Suprapubic skin (tissue), 4 donors: ENCODE results near the gene GPR37L1. TPM values are rescaled to one million over a fixed set of nuclear protein-coding genes. Genes with fewer than 3 reads are reported as not detected.
"Not testable (repeated sequence)": the region's sequence is repeated elsewhere in the genome, so short reads cannot be mapped to it uniquely, and the experiment has no call there.

ENCODE experiments used
- DNase-seq, 2 donors: peaks; one replicate each; pipeline ENCODE4 v3.0.0-alpha.2; 2019; ENCODE audit warnings: low spot score in 2 of 2
- H3K27ac ChIP-seq: fragments of 200-600 bp; sonication (generic); one replicate; pipeline ENCODE4 v1.5.1; 2019
- H3K27me3 ChIP-seq: fragments of 200-600 bp; sonication (generic); one replicate; pipeline ENCODE4 v1.5.1; 2019
- H3K36me3 ChIP-seq: fragments of 200-600 bp; sonication (generic); one replicate; pipeline ENCODE4 v1.5.1; 2019
- H3K4me1 ChIP-seq: fragments of 200-600 bp; sonication (generic); one replicate; pipeline ENCODE4 v1.5.1; 2019
- H3K4me3 ChIP-seq: fragments of 200-600 bp; sonication (generic); one replicate; pipeline ENCODE4 v1.5.1; 2019; ENCODE audit warnings: mild to moderate bottlenecking
- H3K9me3 ChIP-seq: fragments of 200-600 bp; sonication (generic); one replicate; pipeline ENCODE4 v1.5.1; 2019
- EP300 ChIP-seq: sonication (generic); formaldehyde crosslinking; IDR thresholded peaks from one replicate; pipeline ENCODE4 v1.6.1; 2017; ENCODE audit warnings: antibody characterized with exemption
- POLR2A ChIP-seq, 2 donors: fragments of 450-650 bp; IDR thresholded peaks; one replicate each; pipeline ENCODE4 v1.6.1; 2017; ENCODE audit warnings: antibody characterized with exemption in 2 of 2, mild to moderate bottlenecking in 2 of 2, moderate library complexity in 2 of 2
- POLR2AphosphoS5 ChIP-seq, 3 donors: sonication (generic); formaldehyde crosslinking; IDR thresholded peaks; one replicate each; pipeline ENCODE4 v1.6.1; 2017; ENCODE audit warnings: antibody characterized with exemption in 3 of 3
- WGBS: methylation state at CpG from one replicate; pipeline ENCODE4 v1.1.5; 2018; 5-methylcytosine and 5-hydroxymethylcytosine counted together
- total RNA-seq, 4 donors: library from RNA; depleted of rRNA; stranded (reverse); fragments of >200 nt; gene quantifications; one replicate each; pipeline ENCODE4 v1.1.0, GENCODE V29; 2016
- TF ChIP-seq, protein P1 (sequence below), 2 donors: fragments of 200-600 bp in 1 of 2; fragments of 450-650 bp in 1 of 2; sonication (generic) in 1 of 2; IDR thresholded peaks; one replicate each; pipeline ENCODE4 v1.5.1; 2016 to 2019; ENCODE audit warnings: antibody characterized with exemption in 2 of 2, mild to moderate bottlenecking in 1 of 2, moderate library complexity in 1 of 2

Gene GPR37L1
- total RNA-seq, 4 donors from 2014 or later: not detected

- WGBS: 81% methylated on average over 9 of the region's 9 CpGs
- no peaks in the 10 kb centered on the region for H3K9me3 ChIP-seq
- TF ChIP-seq, protein P1, sequence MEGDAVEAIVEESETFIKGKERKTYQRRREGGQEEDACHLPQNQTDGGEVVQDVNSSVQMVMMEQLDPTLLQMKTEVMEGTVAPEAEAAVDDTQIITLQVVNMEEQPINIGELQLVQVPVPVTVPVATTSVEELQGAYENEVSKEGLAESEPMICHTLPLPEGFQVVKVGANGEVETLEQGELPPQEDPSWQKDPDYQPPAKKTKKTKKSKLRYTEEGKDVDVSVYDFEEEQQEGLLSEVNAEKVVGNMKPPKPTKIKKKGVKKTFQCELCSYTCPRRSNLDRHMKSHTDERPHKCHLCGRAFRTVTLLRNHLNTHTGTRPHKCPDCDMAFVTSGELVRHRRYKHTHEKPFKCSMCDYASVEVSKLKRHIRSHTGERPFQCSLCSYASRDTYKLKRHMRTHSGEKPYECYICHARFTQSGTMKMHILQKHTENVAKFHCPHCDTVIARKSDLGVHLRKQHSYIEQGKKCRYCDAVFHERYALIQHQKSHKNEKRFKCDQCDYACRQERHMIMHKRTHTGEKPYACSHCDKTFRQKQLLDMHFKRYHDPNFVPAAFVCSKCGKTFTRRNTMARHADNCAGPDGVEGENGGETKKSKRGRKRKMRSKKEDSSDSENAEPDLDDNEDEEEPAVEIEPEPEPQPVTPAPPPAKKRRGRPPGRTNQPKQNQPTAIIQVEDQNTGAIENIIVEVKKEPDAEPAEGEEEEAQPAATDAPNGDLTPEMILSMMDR (IDR thresholded peaks at IDR 0.05): no peak
- TF ChIP-seq POLR2A (IDR thresholded peaks at IDR 0.05): no peak
- no peak for TF ChIP-seq EP300
- TF ChIP-seq POLR2AphosphoS5 (IDR thresholded peaks at IDR 0.05): no peak
- no peaks in the 10 kb centered on the region for H3K36me3 ChIP-seq
- no peak for DNase-seq
- no peak overlapping the region for H3K4me3 ChIP-seq
- peaks cover 11% of the 10 kb centered on the region for H3K4me1 ChIP-seq
- no peaks in the 10 kb centered on the region for H3K27me3 ChIP-seq
- H3K27ac ChIP-seq: no peak overlapping the region
These were observed 43.5 kb downstream of the GPR37L1 start for GRCh38 chr1:202165942-202166843.

DNA sequence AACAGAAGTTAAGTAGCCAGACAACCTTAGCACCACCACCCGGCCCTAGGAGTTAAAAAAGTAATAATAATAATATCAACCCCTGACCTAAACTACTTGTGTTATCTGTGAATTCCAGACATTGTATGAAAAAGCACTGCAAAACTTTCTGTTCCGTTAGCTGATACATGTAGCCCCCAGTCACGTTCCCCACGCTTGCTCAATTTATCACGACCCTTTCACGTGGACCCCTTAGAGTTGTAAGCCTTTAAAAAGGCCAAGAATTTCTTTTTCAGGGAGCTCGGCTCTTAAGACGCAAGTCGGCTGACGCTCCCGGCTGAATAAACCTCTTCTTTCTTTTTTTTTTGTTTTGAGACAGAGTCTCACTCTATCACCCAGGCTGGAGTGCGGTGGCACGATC lies 44.3 kb downstream of the GPR37L1 start:
- peaks cover 11% of the 10 kb centered on the region for H3K4me1 ChIP-seq
- H3K27ac ChIP-seq, H3K4me3 ChIP-seq, H3K36me3 ChIP-seq, DNase-seq, H3K27me3 ChIP-seq, H3K9me3 ChIP-seq: not testable (repeated sequence)
- 81% methylated on average over 13 of the region's 13 CpGs for WGBS

DNA sequence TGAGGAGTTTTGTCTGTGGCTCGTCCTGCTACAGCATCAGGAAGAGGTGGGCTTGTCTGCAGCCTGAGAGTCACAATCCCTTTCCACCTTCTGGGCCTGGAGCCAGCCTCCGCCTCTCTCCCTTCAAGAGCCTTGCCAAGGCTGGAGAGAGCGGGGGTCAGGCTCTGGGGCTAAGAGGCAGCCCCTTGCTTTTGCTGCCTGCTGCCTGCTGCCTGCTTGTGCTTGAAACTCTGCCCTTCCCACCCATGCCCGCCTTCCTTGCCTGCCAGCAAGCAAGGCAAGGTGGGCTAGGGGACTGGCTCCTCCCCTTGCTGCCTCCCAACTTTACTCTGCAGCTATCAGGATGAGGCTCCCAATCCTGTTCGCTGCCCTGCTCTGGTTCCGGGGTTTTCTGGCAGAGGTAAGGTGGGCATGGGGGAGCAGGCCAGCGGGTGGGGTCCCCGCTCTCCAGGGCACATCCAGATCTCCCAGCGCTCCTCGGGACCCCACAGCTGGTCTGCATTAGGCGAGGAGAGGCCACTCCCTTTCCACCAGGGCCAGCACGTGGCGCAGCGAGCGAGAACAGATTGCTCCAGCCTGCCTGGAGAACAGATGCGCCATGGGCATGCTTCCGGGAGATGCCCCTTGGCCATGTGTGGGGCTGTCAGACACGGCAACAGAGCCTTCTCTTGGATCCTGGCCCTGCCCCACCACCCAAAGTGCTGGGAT lies 45.1 kb downstream of the GPR37L1 start:
- H3K27ac ChIP-seq: no peak overlapping the region
- 24% methylated on average over 11 of the region's 18 CpGs for WGBS
- H3K9me3 ChIP-seq: no peaks in the 10 kb centered on the region
- peak overlapping the region; percentile 6 for H3K4me3 ChIP-seq
- no peaks in the 10 kb centered on the region for H3K27me3 ChIP-seq
- peaks cover 11% of the 10 kb centered on the region for H3K4me1 ChIP-seq
- no peak for DNase-seq
- TF ChIP-seq POLR2AphosphoS5 (IDR thresholded peaks at IDR 0.05): no peak
- TF ChIP-seq, protein P1 (IDR thresholded peaks at IDR 0.05): no peak
- no peak for TF ChIP-seq POLR2A (IDR thresholded peaks at IDR 0.05)
- TF ChIP-seq EP300: no peak
- no peaks in the 10 kb centered on the region for H3K36me3 ChIP-seq

- H3K27me3 ChIP-seq: no peaks in the 10 kb centered on the region
- peaks cover 11% of the 10 kb centered on the region for H3K4me1 ChIP-seq
- H3K27ac ChIP-seq: no peak overlapping the region
- no peaks in the 10 kb centered on the region for H3K36me3 ChIP-seq
- TF ChIP-seq EP300: no peak
- no peak for TF ChIP-seq POLR2AphosphoS5 (IDR thresholded peaks at IDR 0.05)
- TF ChIP-seq, protein P1 (IDR thresholded peaks at IDR 0.05): no peak
- TF ChIP-seq POLR2A (IDR thresholded peaks at IDR 0.05): no peak
- no peak overlapping the region for H3K4me3 ChIP-seq
- WGBS: no CpG with 5 or more reads among the region's 7 CpGs
- DNase-seq: no peak
- H3K9me3 ChIP-seq: no peaks in the 10 kb centered on the region
These were observed 46.1 kb downstream of the GPR37L1 start for GRCh38 chr1:202168861-202169260.

- no peaks in the 10 kb centered on the region for H3K27me3 ChIP-seq
- WGBS: 85% methylated on average over 6 of the region's 6 CpGs
- no peak overlapping the region for H3K4me3 ChIP-seq
- TF ChIP-seq POLR2A (IDR thresholded peaks at IDR 0.05) (no peak), EP300 (no peak), POLR2AphosphoS5 (IDR thresholded peaks at IDR 0.05) (no peak)
- TF ChIP-seq, protein P1 (IDR thresholded peaks at IDR 0.05): no peak
- peaks cover 11% of the 10 kb centered on the region for H3K4me1 ChIP-seq
- H3K27ac ChIP-seq: no peak overlapping the region
- H3K36me3 ChIP-seq: no peaks in the 10 kb centered on the region
- no peak for DNase-seq
- no peaks in the 10 kb centered on the region for H3K9me3 ChIP-seq
These were observed 48.0 kb downstream of the GPR37L1 start for GRCh38 chr1:202170726-202171125.
